Endothelial cell of umbilical vein (primary cell): ENCODE results near the gene OXNAD1.
A peak's percentile ranks its signal among the peaks of the same experiment; 100 is the strongest.

Source experiments
- EZH2 ChIP-seq: IDR thresholded peaks from 2 replicates; pipeline ENCODE4 v1.6.1; 2012; ENCODE audit warnings: borderline replicate concordance, low read depth, mild to moderate bottlenecking, moderate library complexity, low read length, inconsistent platforms; ENCODE audit not compliant: severe bottlenecking
- POLR2A ChIP-seq: IDR thresholded peaks from 2 replicates; pipeline ENCODE4 v1.6.1; 2012; ENCODE audit warnings: low read depth, mild to moderate bottlenecking, control low read depth, low read length
- POLR2AphosphoS5 ChIP-seq: IDR thresholded peaks from 2 replicates; pipeline ENCODE4 v1.6.1; 2012; ENCODE audit warnings: low read depth, mild to moderate bottlenecking, control low read depth, low read length, moderate library complexity; ENCODE audit not compliant: insufficient read depth
- TF ChIP-seq, protein P1 (sequence below), 2 donors: IDR thresholded peaks; 1 replicate in 1 of 2; 2 replicates in 1 of 2; pipeline ENCODE4 v1.5.1; 2011; ENCODE audit warnings: low read length in 2 of 2, mild to moderate bottlenecking in 2 of 2, moderate library complexity in 2 of 2, control low read depth in 1 of 2, inconsistent platforms in 1 of 2, low read depth in 1 of 2; ENCODE audit not compliant: insufficient read depth in 1 of 2; ENCODE audit errors: extremely low read depth in 1 of 2
- TF ChIP-seq, protein P2 (sequence below): IDR thresholded peaks from 2 replicates; pipeline ENCODE4 v1.6.1; 2011; ENCODE audit not compliant: insufficient read depth, insufficient read length

DNA sequence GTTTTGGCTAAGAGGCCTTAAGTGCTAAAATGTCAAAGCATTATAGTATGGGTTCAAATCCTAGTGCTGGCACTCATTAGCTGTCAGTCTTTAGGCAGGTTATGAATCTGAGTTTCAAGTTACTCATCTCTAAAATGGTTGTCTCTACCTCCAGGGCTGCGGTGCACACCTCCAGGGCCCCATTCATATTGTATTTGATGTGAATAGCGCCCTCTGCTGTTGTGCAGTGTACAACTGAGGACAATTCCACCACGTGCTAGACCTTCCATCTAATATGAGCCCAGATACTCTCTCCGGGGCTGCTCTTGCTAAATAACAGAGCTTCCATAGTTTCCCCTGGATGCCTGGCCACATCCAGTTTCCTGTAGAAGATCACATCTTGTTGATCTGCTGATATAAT, 54.3 kb downstream of the OXNAD1 start:
- TF ChIP-seq, protein P1, sequence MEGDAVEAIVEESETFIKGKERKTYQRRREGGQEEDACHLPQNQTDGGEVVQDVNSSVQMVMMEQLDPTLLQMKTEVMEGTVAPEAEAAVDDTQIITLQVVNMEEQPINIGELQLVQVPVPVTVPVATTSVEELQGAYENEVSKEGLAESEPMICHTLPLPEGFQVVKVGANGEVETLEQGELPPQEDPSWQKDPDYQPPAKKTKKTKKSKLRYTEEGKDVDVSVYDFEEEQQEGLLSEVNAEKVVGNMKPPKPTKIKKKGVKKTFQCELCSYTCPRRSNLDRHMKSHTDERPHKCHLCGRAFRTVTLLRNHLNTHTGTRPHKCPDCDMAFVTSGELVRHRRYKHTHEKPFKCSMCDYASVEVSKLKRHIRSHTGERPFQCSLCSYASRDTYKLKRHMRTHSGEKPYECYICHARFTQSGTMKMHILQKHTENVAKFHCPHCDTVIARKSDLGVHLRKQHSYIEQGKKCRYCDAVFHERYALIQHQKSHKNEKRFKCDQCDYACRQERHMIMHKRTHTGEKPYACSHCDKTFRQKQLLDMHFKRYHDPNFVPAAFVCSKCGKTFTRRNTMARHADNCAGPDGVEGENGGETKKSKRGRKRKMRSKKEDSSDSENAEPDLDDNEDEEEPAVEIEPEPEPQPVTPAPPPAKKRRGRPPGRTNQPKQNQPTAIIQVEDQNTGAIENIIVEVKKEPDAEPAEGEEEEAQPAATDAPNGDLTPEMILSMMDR (IDR thresholded peaks at IDR 0.05; ENCODE audit: extremely low read depth in 1 of 2, insufficient read depth in 1 of 2, low read depth in 1 of 2, low read length in 2 of 2) = peak; percentile 38 to 51
- TF ChIP-seq POLR2AphosphoS5 (no peak), EZH2 (no peak), POLR2A (no peak)
- TF ChIP-seq, protein P2, sequence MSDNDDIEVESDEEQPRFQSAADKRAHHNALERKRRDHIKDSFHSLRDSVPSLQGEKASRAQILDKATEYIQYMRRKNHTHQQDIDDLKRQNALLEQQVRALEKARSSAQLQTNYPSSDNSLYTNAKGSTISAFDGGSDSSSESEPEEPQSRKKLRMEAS = no peak
